Esophagus muscularis mucosa (tissue), 3 donors: ENCODE results near the gene HDDC2.

Experiments used
- POLR2A ChIP-seq: fragments of 450-650 bp; IDR thresholded peaks from one replicate; pipeline ENCODE4 v1.6.1; 2017; ENCODE audit warnings: antibody characterized with exemption, moderate library complexity, mild to moderate bottlenecking, low read depth
- POLR2AphosphoS5 ChIP-seq, 2 donors: sonication (generic); formaldehyde crosslinking; IDR thresholded peaks; one replicate each; pipeline ENCODE4 v1.6.1; 2017; ENCODE audit warnings: antibody characterized with exemption in 2 of 2
- TF ChIP-seq, protein P1 (sequence below), 3 experiments: fragments of 200-600 bp in 2 of 3; fragments of 450-650 bp in 1 of 3; sonication (generic) in 2 of 3; IDR thresholded peaks; one replicate each; pipeline ENCODE4 v1.5.1; 2017 to 2019; ENCODE audit warnings: antibody characterized with exemption in 3 of 3, mild to moderate bottlenecking in 2 of 3, moderate library complexity in 1 of 3

DNA sequence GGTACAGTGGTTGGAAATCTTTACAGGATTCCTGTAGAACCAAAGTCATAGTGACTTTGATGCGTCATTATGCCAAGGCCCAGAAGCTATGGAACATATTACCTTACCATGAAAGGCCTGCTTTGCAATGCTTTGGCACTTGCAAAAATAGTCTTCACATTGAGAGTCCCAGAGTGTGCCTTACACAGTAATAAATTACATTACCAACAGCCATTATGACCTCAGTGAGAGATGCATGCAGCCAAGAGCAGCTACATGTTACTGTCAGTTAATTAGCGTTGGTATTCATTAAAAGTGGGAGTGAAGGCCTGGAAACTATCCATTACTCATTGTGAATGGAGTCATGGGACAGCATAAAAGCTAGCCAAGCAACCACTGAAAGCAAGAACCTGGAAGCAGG lies 39.2 kb upstream of the HDDC2 start:
- TF ChIP-seq, protein P1, sequence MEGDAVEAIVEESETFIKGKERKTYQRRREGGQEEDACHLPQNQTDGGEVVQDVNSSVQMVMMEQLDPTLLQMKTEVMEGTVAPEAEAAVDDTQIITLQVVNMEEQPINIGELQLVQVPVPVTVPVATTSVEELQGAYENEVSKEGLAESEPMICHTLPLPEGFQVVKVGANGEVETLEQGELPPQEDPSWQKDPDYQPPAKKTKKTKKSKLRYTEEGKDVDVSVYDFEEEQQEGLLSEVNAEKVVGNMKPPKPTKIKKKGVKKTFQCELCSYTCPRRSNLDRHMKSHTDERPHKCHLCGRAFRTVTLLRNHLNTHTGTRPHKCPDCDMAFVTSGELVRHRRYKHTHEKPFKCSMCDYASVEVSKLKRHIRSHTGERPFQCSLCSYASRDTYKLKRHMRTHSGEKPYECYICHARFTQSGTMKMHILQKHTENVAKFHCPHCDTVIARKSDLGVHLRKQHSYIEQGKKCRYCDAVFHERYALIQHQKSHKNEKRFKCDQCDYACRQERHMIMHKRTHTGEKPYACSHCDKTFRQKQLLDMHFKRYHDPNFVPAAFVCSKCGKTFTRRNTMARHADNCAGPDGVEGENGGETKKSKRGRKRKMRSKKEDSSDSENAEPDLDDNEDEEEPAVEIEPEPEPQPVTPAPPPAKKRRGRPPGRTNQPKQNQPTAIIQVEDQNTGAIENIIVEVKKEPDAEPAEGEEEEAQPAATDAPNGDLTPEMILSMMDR (IDR thresholded peaks at IDR 0.05): no peak
- no peak for TF ChIP-seq POLR2A
- no peak for TF ChIP-seq POLR2AphosphoS5 (IDR thresholded peaks at IDR 0.05)
